Lung (tissue), 13 donors: ENCODE measurements around the gene KIF18A. TPM values are rescaled to one million over a fixed set of nuclear protein-coding genes. Genes with fewer than 3 reads are reported as not detected.

ENCODE experiments used
- ATAC-seq: fragments of 200-7000 bp; cut with Tn5 transposase; one replicate; pipeline ENCODE4 v1.9.1; 2020; ENCODE audit warnings: moderate number of reproducible peaks; ENCODE audit not compliant: insufficient read depth, low FRiP score
- DNase-seq, 3 donors: peaks; one replicate each; pipeline ENCODE4 v3.0.0-alpha.2; 2013 to 2017
- H3K27ac ChIP-seq, 2 donors: one replicate each; pipeline ENCODE4 v1.5.1; 2013; ENCODE audit warnings: mild to moderate bottlenecking in 2 of 2, moderate library complexity in 2 of 2, control low read depth in 1 of 2, inconsistent platforms in 1 of 2, low read depth in 1 of 2, low read length in 1 of 2
- H3K27me3 ChIP-seq, 3 donors: one replicate each; pipeline ENCODE4 v1.5.1; 2013; ENCODE audit warnings: low read length in 2 of 3; ENCODE audit not compliant: control insufficient read depth in 3 of 3, insufficient read depth in 3 of 3
- H3K36me3 ChIP-seq, 4 donors: one replicate each; pipeline ENCODE4 v1.5.1; 2013; ENCODE audit warnings: low read length in 4 of 4, mild to moderate bottlenecking in 1 of 4, moderate library complexity in 1 of 4; ENCODE audit not compliant: control insufficient read depth in 4 of 4, insufficient read depth in 4 of 4
- H3K4me1 ChIP-seq, 5 donors: one replicate each; pipeline ENCODE4 v1.5.1; 2013; ENCODE audit warnings: low read length in 5 of 5, mild to moderate bottlenecking in 2 of 5, moderate library complexity in 1 of 5; ENCODE audit not compliant: control insufficient read depth in 5 of 5, insufficient read depth in 5 of 5
- H3K4me3 ChIP-seq: one replicate; pipeline ENCODE4 v1.5.1; 2013; ENCODE audit warnings: mild to moderate bottlenecking, control low read depth, moderate library complexity
- H3K9ac ChIP-seq, 2 donors: one replicate each; pipeline ENCODE4 v1.5.1; 2013; ENCODE audit warnings: low read length in 2 of 2, control low read depth in 1 of 2; ENCODE audit not compliant: insufficient read depth in 1 of 2
- H3K9me3 ChIP-seq, 4 donors: one replicate each; pipeline ENCODE4 v1.5.1; 2013; ENCODE audit warnings: low read length in 3 of 4, mild to moderate bottlenecking in 1 of 4, moderate library complexity in 1 of 4; ENCODE audit not compliant: control insufficient read depth in 4 of 4, insufficient read depth in 3 of 4
- WGBS, 2 donors: extraction: QIAGEN DNeasy Blood & Tissue Kit; methylation state at CpG; one replicate each; pipeline ENCODE4 v1.1.7; 2013; 5-methylcytosine and 5-hydroxymethylcytosine counted together
- polyA plus RNA-seq, 2 donors: library from polyadenylated mRNA; stranded (reverse); fragments of 200-250 nt; gene quantifications; one replicate each; pipeline ENCODE4 v1.2.1, GENCODE V29; 2013
- small RNA-seq: library from RNA; depleted of rRNA; stranded (forward); fragments of <200 nt; gene quantifications from one replicate; pipeline ENCODE3, GENCODE V24; 2014; ENCODE audit warnings: low replicate concordance
- total RNA-seq, 2 donors: library from RNA; depleted of rRNA in 1 of 2; stranded (reverse); fragments of >200 nt in 1 of 2; gene quantifications; one replicate each; pipeline ENCODE4 v1.2.1, GENCODE V29; 2014 to 2021
- TF ChIP-seq, protein P1 (sequence below): IDR thresholded peaks from 2 replicates; pipeline ENCODE4 v1.5.1; 2012; ENCODE audit warnings: mild to moderate bottlenecking; ENCODE audit errors: control extremely low read depth, extremely low read depth
- donor health status: control.
- donor health status: control.
- donor health status: Bipolar disorder and iron deficiency.
- donor health status: healthy.
- donor health status: DM: yes; HTN: yes; CAD: no.

KIF18A gene
- total and polyA plus RNA-seq, 4 donors: 0.78 to 7.5 (median 1.3) TPM

DNA sequence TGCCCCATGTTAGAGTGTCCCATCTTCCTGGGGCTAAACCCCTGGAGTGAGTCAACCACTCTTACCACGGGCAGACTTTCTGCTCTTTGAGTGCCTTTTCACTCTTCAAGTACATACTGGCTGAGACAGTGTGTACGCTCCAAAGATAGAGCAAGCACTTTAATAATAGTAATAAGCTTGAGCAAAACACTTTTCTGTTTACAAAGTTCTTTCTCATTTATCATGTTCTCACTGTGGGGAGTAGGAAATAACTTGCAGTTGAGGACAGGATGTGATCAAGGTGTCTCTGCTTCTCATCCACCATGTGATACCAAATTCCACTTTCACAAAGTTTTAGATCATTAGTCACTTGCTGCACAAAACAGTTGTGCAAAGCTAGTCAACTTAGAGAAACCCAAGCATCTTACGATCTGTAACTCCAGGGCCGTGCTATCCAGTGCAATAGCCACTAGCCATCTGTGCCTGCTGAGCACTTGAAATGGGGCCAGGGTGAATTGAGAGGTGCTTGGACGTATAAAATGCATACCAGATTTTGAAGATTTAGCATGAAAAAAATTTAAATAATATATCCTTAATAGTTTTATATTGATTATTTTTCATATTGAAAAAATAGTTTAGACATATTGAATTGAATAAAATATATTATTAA, 135.3 kb downstream of the KIF18A start:
- Histone ChIP-seq H3K9ac (no peak overlapping the region), H3K36me3 (no peaks in the 10 kb centered on the region), H3K4me3 (no peak overlapping the region), H3K27me3 (no peaks in the 10 kb centered on the region), H3K27ac (no peak overlapping the region), H3K4me1 (no peaks in the 10 kb centered on the region), H3K9me3 (no peaks in the 10 kb centered on the region)
- no peak for DNase-seq
- TF ChIP-seq, protein P1, sequence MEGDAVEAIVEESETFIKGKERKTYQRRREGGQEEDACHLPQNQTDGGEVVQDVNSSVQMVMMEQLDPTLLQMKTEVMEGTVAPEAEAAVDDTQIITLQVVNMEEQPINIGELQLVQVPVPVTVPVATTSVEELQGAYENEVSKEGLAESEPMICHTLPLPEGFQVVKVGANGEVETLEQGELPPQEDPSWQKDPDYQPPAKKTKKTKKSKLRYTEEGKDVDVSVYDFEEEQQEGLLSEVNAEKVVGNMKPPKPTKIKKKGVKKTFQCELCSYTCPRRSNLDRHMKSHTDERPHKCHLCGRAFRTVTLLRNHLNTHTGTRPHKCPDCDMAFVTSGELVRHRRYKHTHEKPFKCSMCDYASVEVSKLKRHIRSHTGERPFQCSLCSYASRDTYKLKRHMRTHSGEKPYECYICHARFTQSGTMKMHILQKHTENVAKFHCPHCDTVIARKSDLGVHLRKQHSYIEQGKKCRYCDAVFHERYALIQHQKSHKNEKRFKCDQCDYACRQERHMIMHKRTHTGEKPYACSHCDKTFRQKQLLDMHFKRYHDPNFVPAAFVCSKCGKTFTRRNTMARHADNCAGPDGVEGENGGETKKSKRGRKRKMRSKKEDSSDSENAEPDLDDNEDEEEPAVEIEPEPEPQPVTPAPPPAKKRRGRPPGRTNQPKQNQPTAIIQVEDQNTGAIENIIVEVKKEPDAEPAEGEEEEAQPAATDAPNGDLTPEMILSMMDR: no peak
- 59 to 79% methylated on average over 5 of the region's 5 CpGs for WGBS, 2 donors
- no peak for ATAC-seq

DNA sequence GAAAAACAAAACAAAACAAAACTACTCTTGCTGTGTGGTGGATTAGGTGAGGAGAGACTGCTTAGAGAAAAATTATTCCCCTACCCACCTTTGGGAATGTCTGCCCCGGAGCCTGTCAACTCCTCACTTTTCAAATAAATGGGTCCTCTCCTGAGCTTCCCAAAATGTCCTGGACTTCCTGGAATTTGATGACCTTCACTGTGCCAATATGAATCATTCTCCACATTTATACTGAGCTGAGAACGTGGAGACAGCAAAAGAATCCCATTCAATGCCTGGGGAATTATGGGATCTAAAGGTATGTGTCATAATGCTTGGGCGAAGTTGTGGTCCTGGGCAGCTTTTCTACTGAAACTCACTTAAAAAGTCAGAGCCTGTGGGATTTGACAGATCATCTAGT, 136.8 kb downstream of the KIF18A start:
- ATAC-seq (no peak), DNase-seq (no peak)
- TF ChIP-seq, protein P1: no peak
- no peaks in the 10 kb centered on the region for H3K4me1 ChIP-seq
- H3K27ac ChIP-seq: no peak overlapping the region
- no peaks in the 10 kb centered on the region for H3K36me3 ChIP-seq
- no peak overlapping the region for H3K9ac ChIP-seq
- 83 to 88% methylated on average over 3 of the region's 3 CpGs for whole genome bisulfite sequencing, 2 donors
- H3K4me3 ChIP-seq: no peak overlapping the region
- no peaks in the 10 kb centered on the region for H3K27me3 ChIP-seq
- H3K9me3 ChIP-seq: no peaks in the 10 kb centered on the region

Small RNA genes within 50 kb of the gene (small RNA-seq; reads per million reads assigned to genes)
- gene AC023206.1: not detected
- gene MIR610: not detected

Other genes starting within 250 kb of the KIF18A start
- 10 to 100 TPM; 12.8 to 36.3 TPM for gene METTL15, start 232 bp upstream of the KIF18A start, total RNA-seq
- 1 to 10 TPM; 3.4 to 5.3 TPM for gene METTL15, start 232 bp upstream of the KIF18A start, polyA plus RNA-seq